ENCODE data around the gene NFIA. TPM values are rescaled to one million over a fixed set of nuclear protein-coding genes. Genes with fewer than 3 reads are reported as not detected.

The NFIA gene
- total and polyA plus RNA-seq, 2 donors (not counting 1 experiment from before 2014, with no cell fraction given) = 0.28 to 0.54 TPM

GRCh38 chr1:61504852-61505390, 422.6 kb downstream of the NFIA start:
- WGBS (ENCODE audit: insufficient coverage) = 71% methylated on average over 1 of the region's 4 CpGs
- Histone ChIP-seq H3K27me3 (replicated peaks in 1 of 4; ENCODE audit: control extremely low read depth in 1 of 4, control insufficient read depth in 3 of 4, insufficient read depth in 4 of 4, low read length in 3 of 4) (peaks cover 0 to 5% (median 0%) of the 10 kb centered on the region in 4 experiments), H3K4me3 (ENCODE audit: control extremely low read depth in 1 of 5, extremely low read depth in 1 of 5, insufficient read depth in 1 of 5, low read depth in 2 of 5, low read length in 4 of 5) (no peak overlapping the region), H3K4me2 (replicated peaks; ENCODE audit: low read depth, low read length, poor library complexity, severe bottlenecking) (no peak overlapping the region), H3K9me3 (ENCODE audit: control extremely low read depth in 1 of 3, control insufficient read depth in 2 of 3, insufficient read depth in 1 of 3, low read length in 2 of 3) (no peaks in the 10 kb centered on the region), H2AFZ (ENCODE audit: insufficient read depth, low read depth, low read length, poor library complexity, severe bottlenecking) (no peak overlapping the region), H3K36me3 (replicated peaks in 1 of 2; ENCODE audit: control extremely low read depth in 1 of 2, control insufficient read depth in 1 of 2, extremely low read depth in 1 of 2, insufficient read depth in 2 of 2, low read length in 1 of 2) (no peaks in the 10 kb centered on the region), H3K27ac (ENCODE audit: low read length in 2 of 2) (no peak overlapping the region), H4K20me1 (ENCODE audit: control insufficient read depth, insufficient read depth, low read length, poor library complexity, severe bottlenecking) (no peaks in the 10 kb centered on the region), H3K9ac (ENCODE audit: low read length) (no peak overlapping the region), H3K4me1 (ENCODE audit: control insufficient read depth in 2 of 2, insufficient read depth in 2 of 2, low read length in 2 of 2) (no peaks in the 10 kb centered on the region), H3K79me2 (ENCODE audit: control insufficient read depth, insufficient read depth, low read length) (no peaks in the 10 kb centered on the region)
- ATAC-seq (ENCODE audit: low read depth) (no peak), DNase-seq (no peak)
- ChIA-PET CTCF (no interaction called here), POLR2A (no interaction called here)
- intact Hi-C loops (cut with micrococcal nuclease) = no loop called here
- H3K27ac Mint-ChIP-seq = no peak overlapping the region
- TF ChIP-seq, protein P1, sequence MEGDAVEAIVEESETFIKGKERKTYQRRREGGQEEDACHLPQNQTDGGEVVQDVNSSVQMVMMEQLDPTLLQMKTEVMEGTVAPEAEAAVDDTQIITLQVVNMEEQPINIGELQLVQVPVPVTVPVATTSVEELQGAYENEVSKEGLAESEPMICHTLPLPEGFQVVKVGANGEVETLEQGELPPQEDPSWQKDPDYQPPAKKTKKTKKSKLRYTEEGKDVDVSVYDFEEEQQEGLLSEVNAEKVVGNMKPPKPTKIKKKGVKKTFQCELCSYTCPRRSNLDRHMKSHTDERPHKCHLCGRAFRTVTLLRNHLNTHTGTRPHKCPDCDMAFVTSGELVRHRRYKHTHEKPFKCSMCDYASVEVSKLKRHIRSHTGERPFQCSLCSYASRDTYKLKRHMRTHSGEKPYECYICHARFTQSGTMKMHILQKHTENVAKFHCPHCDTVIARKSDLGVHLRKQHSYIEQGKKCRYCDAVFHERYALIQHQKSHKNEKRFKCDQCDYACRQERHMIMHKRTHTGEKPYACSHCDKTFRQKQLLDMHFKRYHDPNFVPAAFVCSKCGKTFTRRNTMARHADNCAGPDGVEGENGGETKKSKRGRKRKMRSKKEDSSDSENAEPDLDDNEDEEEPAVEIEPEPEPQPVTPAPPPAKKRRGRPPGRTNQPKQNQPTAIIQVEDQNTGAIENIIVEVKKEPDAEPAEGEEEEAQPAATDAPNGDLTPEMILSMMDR (IDR thresholded peaks at IDR 0.05) = no peak
- TF ChIP-seq EZH2 (IDR thresholded peaks at IDR 0.05; ENCODE audit: borderline replicate concordance, insufficient read depth, low read depth, low read length, poor library complexity, severe bottlenecking) = no peak
- H3K4me1 Mint-ChIP-seq = no peaks in the 10 kb centered on the region
- no peak overlapping the region for H3K4me3 Mint-ChIP-seq
- H3K9me3 Mint-ChIP-seq (ENCODE audit: insufficient read depth) = no peaks in the 10 kb centered on the region
- H3K27me3 Mint-ChIP-seq = peaks cover 11% of the 10 kb centered on the region

DNA sequence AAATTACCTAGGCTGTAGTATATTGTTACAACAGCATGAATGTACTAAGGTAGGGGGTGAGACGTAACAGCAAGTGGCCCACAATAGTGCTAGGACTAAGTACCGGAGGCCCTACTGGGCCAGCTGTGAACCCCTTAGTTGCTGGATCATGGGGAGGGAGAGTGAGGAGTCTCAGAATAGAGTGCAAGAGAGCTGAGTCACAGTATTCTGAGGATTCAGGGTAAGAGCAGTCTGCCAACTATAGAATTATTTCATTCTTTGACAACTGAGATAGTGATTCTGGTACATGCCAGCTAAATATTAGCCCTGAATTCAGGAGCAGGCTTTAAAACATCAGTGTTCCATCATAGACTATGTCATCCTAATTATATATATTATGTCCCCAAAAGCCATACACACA, 423.9 kb downstream of the NFIA start:
- Histone ChIP-seq H3K4me1 (ENCODE audit: control insufficient read depth in 2 of 2, insufficient read depth in 2 of 2, low read length in 2 of 2) (no peaks in the 10 kb centered on the region), H3K79me2 (ENCODE audit: control insufficient read depth, insufficient read depth, low read length) (no peaks in the 10 kb centered on the region), H4K20me1 (ENCODE audit: control insufficient read depth, insufficient read depth, low read length, poor library complexity, severe bottlenecking) (no peaks in the 10 kb centered on the region), H3K36me3 (replicated peaks in 1 of 2; ENCODE audit: control extremely low read depth in 1 of 2, control insufficient read depth in 1 of 2, extremely low read depth in 1 of 2, insufficient read depth in 2 of 2, low read length in 1 of 2) (no peaks in the 10 kb centered on the region), H2AFZ (ENCODE audit: insufficient read depth, low read depth, low read length, poor library complexity, severe bottlenecking) (no peak overlapping the region), H3K9me3 (ENCODE audit: control extremely low read depth in 1 of 3, control insufficient read depth in 2 of 3, insufficient read depth in 1 of 3, low read length in 2 of 3) (no peaks in the 10 kb centered on the region), H3K27me3 (replicated peaks in 1 of 4; ENCODE audit: control extremely low read depth in 1 of 4, control insufficient read depth in 3 of 4, insufficient read depth in 4 of 4, low read length in 3 of 4) (peaks cover 0 to 5% (median 0%) of the 10 kb centered on the region in 4 experiments), H3K4me3 (ENCODE audit: control extremely low read depth in 1 of 5, extremely low read depth in 1 of 5, insufficient read depth in 1 of 5, low read depth in 2 of 5, low read length in 4 of 5) (no peak overlapping the region), H3K27ac (ENCODE audit: low read length in 2 of 2) (no peak overlapping the region), H3K9ac (ENCODE audit: low read length) (no peak overlapping the region), H3K4me2 (replicated peaks; ENCODE audit: low read depth, low read length, poor library complexity, severe bottlenecking) (no peak overlapping the region)
- no peak for ATAC-seq (ENCODE audit: low read depth)
- WGBS (ENCODE audit: insufficient coverage) = 100% methylated on average over 2 of the region's 2 CpGs
- intact Hi-C loops (cut with micrococcal nuclease) = no loop called here
- peaks cover 8% of the 10 kb centered on the region for H3K27me3 Mint-ChIP-seq
- H3K4me1 Mint-ChIP-seq = no peaks in the 10 kb centered on the region
- DNase-seq = no peak
- ChIA-PET CTCF (no interaction called here), POLR2A (no interaction called here)
- no peak for TF ChIP-seq EZH2 (IDR thresholded peaks at IDR 0.05; ENCODE audit: borderline replicate concordance, insufficient read depth, low read depth, low read length, poor library complexity, severe bottlenecking)
- TF ChIP-seq, protein P1 (IDR thresholded peaks at IDR 0.05) = no peak
- H3K4me3 Mint-ChIP-seq = no peak overlapping the region
- no peak overlapping the region for H3K27ac Mint-ChIP-seq
- H3K9me3 Mint-ChIP-seq (ENCODE audit: insufficient read depth) = no peaks in the 10 kb centered on the region

All from B cell (primary cell).